H1 (cell line): ENCODE results near the gene VPS13A. TPM values are rescaled to one million over a fixed set of nuclear protein-coding genes. Genes with fewer than 3 reads are reported as not detected.

ENCODE experiments used
- ASH2L ChIP-seq: fragments of 200-600, 300-600 bp; sonication (generic); IDR thresholded peaks from one replicate; pipeline ENCODE4 v1.7.1; 2017; ENCODE audit warnings: low read length
- CBX5 ChIP-seq: fragments of 300-800, 300-1000 bp; sonication (generic); IDR thresholded peaks from 2 replicates; pipeline ENCODE4 v1.7.1; 2016; ENCODE audit warnings: antibody characterized with exemption, low read length, low read depth
- EZH2 ChIP-seq: fragments of 200-600 bp; sonication (generic); IDR thresholded peaks from 2 replicates; pipeline ENCODE4 v1.7.1; 2012; ENCODE audit warnings: low read depth, mild to moderate bottlenecking, moderate library complexity, low read length, inconsistent platforms; ENCODE audit not compliant: severe bottlenecking
- polyA plus RNA-seq, 7 experiments: library from polyadenylated mRNA; depleted of rRNA in 3 of 7; stranded (reverse) in 5 of 7; unstranded in 2 of 7; fragments of >200 nt in 5 of 7; fragments of 200-250 nt in 2 of 7; gene quantifications; 1 replicate in 5 of 7; 2 replicates in 1 of 7; 4 replicates in 1 of 7; pipeline versions ENCODE4 v1.2.1 to v1.2.3, GENCODE V29; 2011 to 2013; ENCODE audit warnings: missing spikeins in 2 of 7, mixed read lengths in 2 of 7
- total RNA-seq: library from RNA; stranded (reverse); fragmentation: NEBNext Ultra II Directional; extraction: Animal tissue kit (Norgen Biotek cat#: 25700); gene quantifications from 2 replicates; pipeline ENCODE4 v1.2.1, GENCODE V29; 2021
- TF ChIP-seq, protein P1 (sequence below): IDR thresholded peaks from 2 replicates; pipeline ENCODE4 v1.6.1; 2011; ENCODE audit warnings: low read length, improper control_type of control experiment

Gene VPS13A
- total and polyA plus RNA-seq, 2 of the 8 experiments (the other 6 are each of a cell fraction or from before 2014, with no cell fraction given), result 6.0 to 36.5 TPM

GRCh38 chr9:77399964-77400363 lies 222.6 kb downstream of the VPS13A start (continued):
- TF ChIP-seq, protein P1, sequence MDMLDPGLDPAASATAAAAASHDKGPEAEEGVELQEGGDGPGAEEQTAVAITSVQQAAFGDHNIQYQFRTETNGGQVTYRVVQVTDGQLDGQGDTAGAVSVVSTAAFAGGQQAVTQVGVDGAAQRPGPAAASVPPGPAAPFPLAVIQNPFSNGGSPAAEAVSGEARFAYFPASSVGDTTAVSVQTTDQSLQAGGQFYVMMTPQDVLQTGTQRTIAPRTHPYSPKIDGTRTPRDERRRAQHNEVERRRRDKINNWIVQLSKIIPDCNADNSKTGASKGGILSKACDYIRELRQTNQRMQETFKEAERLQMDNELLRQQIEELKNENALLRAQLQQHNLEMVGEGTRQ, result no peak
- no peak for TF ChIP-seq ASH2L
- no peak for TF ChIP-seq CBX5
- TF ChIP-seq EZH2, result no peak
- TF ChIP-seq, all 59 proteins: peak for 0
